ENCODE results near the gene SERINC2. TPM values are rescaled to one million over a fixed set of nuclear protein-coding genes. Genes with fewer than 3 reads are reported as not detected.

SERINC2 gene
- total RNA-seq (10 to 100 TPM in 1 of 2 donors, 1 to 10 TPM in 1; 6.1 to 55.4 TPM), polyA plus RNA-seq (10 to 100 TPM; 22.3 to 59.1 TPM)
- long read RNA-seq, donor 1, partial matches to known transcripts, result 0 of 3 reads
- long read RNA-seq, donor 1, other reads (novel, unspliced or antisense), result 0 of 3 reads
- long read RNA-seq, donor 2, result 0 reads
- long read RNA-seq, donor 3, partial matches to known transcripts, result 0 of 1 reads
- long read RNA-seq, donor 3, other reads (novel, unspliced or antisense), result 0 of 1 reads
- long read RNA-seq, donor 4, partial matches to known transcripts, result 0 of 4 reads
- long read RNA-seq, donor 4, other reads (novel, unspliced or antisense), result 0 of 4 reads
- long read RNA-seq, donor 5, transcript SERINC2-201 (10 exons, 1,997 nt), result major isoform, 5 of 5 reads
- long read RNA-seq, donor 5, partial matches to known transcripts, result 0 of 5 reads
- long read RNA-seq, donor 5, other reads (novel, unspliced or antisense), result 0 of 5 reads

DNA sequence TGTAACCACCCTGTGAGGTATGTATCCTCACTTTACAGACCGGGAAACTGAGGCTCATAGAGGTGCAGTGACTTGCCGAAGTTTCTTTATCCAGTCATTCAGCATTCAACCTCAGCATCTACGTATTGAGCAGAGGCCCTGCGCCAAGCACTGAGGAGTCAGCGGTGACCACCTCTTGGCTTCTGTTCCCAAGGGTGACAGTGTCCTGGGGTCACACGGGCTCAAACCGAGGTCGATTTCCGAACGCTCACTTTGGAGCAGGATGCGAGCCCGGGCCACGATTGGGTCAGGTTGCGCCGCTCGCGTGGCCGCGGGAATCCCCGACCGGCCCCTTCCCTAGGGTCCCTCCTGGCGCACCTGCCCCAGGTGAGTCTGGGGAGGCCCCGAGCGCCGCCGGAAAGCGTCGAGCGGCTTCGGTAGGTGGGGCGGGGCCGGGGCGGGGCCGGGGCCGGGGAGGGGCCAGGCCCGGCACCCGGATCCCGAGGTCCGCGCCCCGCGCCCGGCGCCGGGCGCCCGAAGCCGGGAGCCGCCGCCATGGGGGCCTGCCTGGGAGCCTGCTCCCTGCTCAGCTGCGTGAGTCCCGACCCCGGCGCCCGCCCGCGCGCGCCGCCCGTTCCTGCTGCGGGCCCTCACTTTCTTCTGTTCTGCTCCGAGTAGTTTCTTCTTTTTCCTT is at the start of gene SERINC2:
Gene SERINC2, plus strand, starts transcription at position 482 of the 673 bp plus-strand sequence. Its CDS starts 53 bp downstream, at position 535.
- WGBS, 2 donors, result 3 to 4% methylated on average over 50 to 63 of the region's 63 CpGs
- Histone ChIP-seq H3K9ac (ENCODE audit: insufficient read depth in 1 of 2, low read length in 2 of 2) (peak within 1 kb of the TSS; percentile 3 to 63), H3K27ac (ENCODE audit: low read depth in 1 of 2, low read length in 1 of 2) (peak within 1 kb of the TSS; percentile 79 to 82), H3K4me1 (ENCODE audit: control insufficient read depth in 5 of 5, insufficient read depth in 5 of 5, low read length in 5 of 5) (peaks cover 0 to 15% (median 6%) of the 10 kb centered on the region in 5 donors), H3K36me3 (ENCODE audit: control insufficient read depth in 4 of 4, insufficient read depth in 4 of 4, low read length in 4 of 4) (no peaks in the 10 kb centered on the region), H3K4me3 (peak within 1 kb of the TSS; percentile 57), H3K27me3 (ENCODE audit: control insufficient read depth in 3 of 3, insufficient read depth in 3 of 3, low read length in 2 of 3) (peaks cover 0 to 8% (median 0%) of the 10 kb centered on the region in 3 donors), H3K9me3 (ENCODE audit: control insufficient read depth in 4 of 4, insufficient read depth in 3 of 4, low read length in 3 of 4) (peaks cover 0 to 2% (median 0%) of the 10 kb centered on the region in 4 donors)
- TF ChIP-seq, protein P1, sequence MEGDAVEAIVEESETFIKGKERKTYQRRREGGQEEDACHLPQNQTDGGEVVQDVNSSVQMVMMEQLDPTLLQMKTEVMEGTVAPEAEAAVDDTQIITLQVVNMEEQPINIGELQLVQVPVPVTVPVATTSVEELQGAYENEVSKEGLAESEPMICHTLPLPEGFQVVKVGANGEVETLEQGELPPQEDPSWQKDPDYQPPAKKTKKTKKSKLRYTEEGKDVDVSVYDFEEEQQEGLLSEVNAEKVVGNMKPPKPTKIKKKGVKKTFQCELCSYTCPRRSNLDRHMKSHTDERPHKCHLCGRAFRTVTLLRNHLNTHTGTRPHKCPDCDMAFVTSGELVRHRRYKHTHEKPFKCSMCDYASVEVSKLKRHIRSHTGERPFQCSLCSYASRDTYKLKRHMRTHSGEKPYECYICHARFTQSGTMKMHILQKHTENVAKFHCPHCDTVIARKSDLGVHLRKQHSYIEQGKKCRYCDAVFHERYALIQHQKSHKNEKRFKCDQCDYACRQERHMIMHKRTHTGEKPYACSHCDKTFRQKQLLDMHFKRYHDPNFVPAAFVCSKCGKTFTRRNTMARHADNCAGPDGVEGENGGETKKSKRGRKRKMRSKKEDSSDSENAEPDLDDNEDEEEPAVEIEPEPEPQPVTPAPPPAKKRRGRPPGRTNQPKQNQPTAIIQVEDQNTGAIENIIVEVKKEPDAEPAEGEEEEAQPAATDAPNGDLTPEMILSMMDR (IDR thresholded peaks at IDR 0.05; ENCODE audit: control extremely low read depth, extremely low read depth), result no peak
- ATAC-seq (ENCODE audit: insufficient read depth, low FRiP score) (peak; percentile 75), DNase-seq (peak; percentile 6 to 39 (median 33))

- TF ChIP-seq, protein P1 (IDR thresholded peaks at IDR 0.05; ENCODE audit: control extremely low read depth, extremely low read depth), result no peak
- no peaks in the 10 kb centered on the region for H3K4me1 ChIP-seq (ENCODE audit: control insufficient read depth in 5 of 5, insufficient read depth in 5 of 5, low read length in 5 of 5)
- H3K4me3 ChIP-seq, result no peak overlapping the region
- H3K27me3 ChIP-seq (ENCODE audit: control insufficient read depth in 3 of 3, insufficient read depth in 3 of 3, low read length in 2 of 3), result no peaks in the 10 kb centered on the region
- H3K9me3 ChIP-seq (ENCODE audit: control insufficient read depth in 4 of 4, insufficient read depth in 3 of 4, low read length in 3 of 4), result no peaks in the 10 kb centered on the region
- DNase-seq (no peak), ATAC-seq (ENCODE audit: insufficient read depth, low FRiP score) (no peak)
- no peak overlapping the region for H3K27ac ChIP-seq (ENCODE audit: low read depth in 1 of 2, low read length in 1 of 2)
- no peak overlapping the region for H3K9ac ChIP-seq (ENCODE audit: insufficient read depth in 1 of 2, low read length in 2 of 2)
- 92 to 97% methylated on average over 3 of the region's 3 CpGs for WGBS, 2 donors
- peaks cover 14 to 26% (median 19%) of the 10 kb centered on the region in 4 donors for H3K36me3 ChIP-seq (ENCODE audit: control insufficient read depth in 4 of 4, insufficient read depth in 4 of 4, low read length in 4 of 4)
Observed at GRCh38 chr1:31364561-31365250, 48.3 kb upstream of the SERINC2 start.

- Histone ChIP-seq H3K27me3 (ENCODE audit: control insufficient read depth in 3 of 3, insufficient read depth in 3 of 3, low read length in 2 of 3) (no peaks in the 10 kb centered on the region), H3K27ac (ENCODE audit: low read depth in 1 of 2, low read length in 1 of 2) (peak overlapping the region in 1 of 2 donors; percentile 17), H3K36me3 (ENCODE audit: control insufficient read depth in 4 of 4, insufficient read depth in 4 of 4, low read length in 4 of 4) (peaks cover 14 to 20% (median 17%) of the 10 kb centered on the region in 4 donors), H3K9me3 (ENCODE audit: control insufficient read depth in 4 of 4, insufficient read depth in 3 of 4, low read length in 3 of 4) (no peaks in the 10 kb centered on the region), H3K9ac (ENCODE audit: insufficient read depth in 1 of 2, low read length in 2 of 2) (no peak overlapping the region), H3K4me3 (no peak overlapping the region), H3K4me1 (ENCODE audit: control insufficient read depth in 5 of 5, insufficient read depth in 5 of 5, low read length in 5 of 5) (peaks cover 0 to 12% (median 0%) of the 10 kb centered on the region in 5 donors)
- TF ChIP-seq, protein P1 (IDR thresholded peaks at IDR 0.05; ENCODE audit: control extremely low read depth, extremely low read depth), result no peak
- DNase-seq (no peak), ATAC-seq (ENCODE audit: insufficient read depth, low FRiP score) (no peak)
- WGBS, 2 donors, result 85 to 91% methylated on average over 2 of the region's 2 CpGs
Observed at GRCh38 chr1:31366796-31367195, 46.2 kb upstream of the SERINC2 start.

Data from lung (tissue), 16 donors.